Measurements from ENCODE around the gene FRAS1.
"Not testable (repeated sequence)": the region's sequence is repeated elsewhere in the genome, so short reads cannot be mapped to it uniquely, and the experiment has no call there.

The FRAS1 gene

GRCh38 chr4:78417603-78418002 lies 360.5 kb downstream of the FRAS1 start:
- H3K4me3 ChIP-seq (ENCODE audit: low read depth, low read length), result no peak overlapping the region

DNA sequence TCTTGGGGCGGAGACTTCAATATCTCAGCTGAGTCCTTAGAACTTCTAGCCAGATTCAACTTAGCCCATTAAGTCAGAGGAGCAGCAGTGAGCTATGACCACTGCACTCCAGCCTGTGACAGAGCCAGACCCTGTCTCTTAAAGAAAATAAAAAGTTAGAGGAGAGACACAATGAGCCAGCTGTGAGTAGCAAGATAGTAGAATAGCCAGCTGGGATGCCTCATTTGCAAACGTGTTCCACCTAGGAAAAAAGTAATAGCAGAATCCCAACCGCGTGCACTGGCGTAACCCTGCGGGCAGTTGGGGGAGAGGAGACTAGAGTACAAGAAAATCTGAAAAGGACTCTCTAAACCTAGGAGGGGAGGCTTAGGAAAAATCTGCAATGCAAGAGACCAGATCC lies 361.3 kb downstream of the FRAS1 start:
- H3K4me3 ChIP-seq (ENCODE audit: low read depth, low read length), result no peak overlapping the region

GRCh38 chr4:78423790-78424189 lies 366.7 kb downstream of the FRAS1 start:
- no peak overlapping the region for H3K4me3 ChIP-seq (ENCODE audit: low read depth, low read length)

DNA sequence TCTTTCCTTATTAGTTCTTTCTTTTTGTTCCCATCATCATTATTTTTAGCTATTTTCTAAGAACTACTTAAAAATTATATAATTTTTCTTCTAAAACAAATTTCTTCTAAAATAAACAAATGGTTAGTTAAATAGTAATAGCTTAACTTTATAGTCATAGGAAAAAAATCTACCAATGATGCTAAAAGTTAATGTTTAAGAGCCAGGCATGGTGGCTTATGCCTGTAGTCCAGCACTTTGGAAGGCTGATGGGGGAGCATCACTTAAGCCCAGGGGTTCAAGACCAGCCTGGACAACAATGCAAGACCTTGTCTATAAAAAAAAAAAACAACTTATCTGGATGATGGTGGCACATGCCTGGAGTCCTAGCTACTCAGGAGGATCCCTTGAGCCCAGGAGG lies 367.3 kb downstream of the FRAS1 start:
- no peak overlapping the region for H3K4me3 ChIP-seq (ENCODE audit: low read depth, low read length)

DNA sequence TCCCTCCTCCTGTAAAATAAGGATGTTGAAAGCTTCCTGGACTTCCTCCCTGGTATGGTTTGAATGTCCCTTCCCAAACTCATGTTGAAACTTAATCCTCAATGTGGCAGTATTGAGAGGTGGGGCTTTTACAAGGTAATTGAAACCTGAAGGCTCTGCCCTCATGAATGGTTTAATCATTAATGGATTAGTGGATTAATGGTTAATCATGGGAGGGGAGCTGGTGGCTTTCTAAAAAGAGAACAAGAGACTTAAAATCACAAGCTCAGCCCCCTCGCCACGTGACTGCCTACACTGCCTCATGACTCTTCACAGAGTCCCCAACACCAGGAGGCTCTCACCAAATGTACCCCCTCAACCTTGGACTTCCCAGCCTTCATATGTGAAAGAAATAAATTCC lies 369.8 kb downstream of the FRAS1 start:
- H3K4me3 ChIP-seq (ENCODE audit: low read depth, low read length), result no peak overlapping the region

- no peak overlapping the region for H3K4me3 ChIP-seq (ENCODE audit: low read depth, low read length)
These were observed 371.9 kb downstream of the FRAS1 start for GRCh38 chr4:78428996-78429395.

GRCh38 chr4:78432896-78433295 lies 375.8 kb downstream of the FRAS1 start:
- no peak overlapping the region for H3K4me3 ChIP-seq (ENCODE audit: low read depth, low read length)

DNA sequence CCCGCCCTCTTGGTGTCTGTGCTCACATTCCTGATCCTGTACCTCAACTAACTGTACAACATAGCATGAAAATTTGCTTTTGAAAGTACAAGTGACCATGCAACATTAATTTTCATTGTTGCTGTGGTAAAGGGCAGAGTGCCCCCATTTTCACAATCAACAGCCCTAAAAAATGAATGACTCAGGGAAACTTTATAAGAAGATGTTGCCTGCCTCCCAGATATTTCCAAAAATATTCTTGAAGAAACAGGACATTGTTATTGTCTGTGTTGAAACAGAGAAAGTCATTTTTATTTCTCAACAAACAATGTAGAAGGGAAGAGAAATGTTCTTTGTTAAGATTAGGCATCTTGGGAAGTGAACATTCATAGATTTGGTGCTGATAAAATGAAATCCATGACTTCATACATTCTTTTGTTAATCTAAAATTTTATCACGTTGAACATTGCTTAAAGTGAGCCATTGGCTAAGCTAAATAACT lies 380.5 kb downstream of the FRAS1 start:
- H3K4me3 ChIP-seq (ENCODE audit: low read depth, low read length), result no peak overlapping the region

GRCh38 chr4:78439328-78439727 lies 382.2 kb downstream of the FRAS1 start:
- no peak overlapping the region for H3K4me3 ChIP-seq (ENCODE audit: low read depth, low read length)

DNA sequence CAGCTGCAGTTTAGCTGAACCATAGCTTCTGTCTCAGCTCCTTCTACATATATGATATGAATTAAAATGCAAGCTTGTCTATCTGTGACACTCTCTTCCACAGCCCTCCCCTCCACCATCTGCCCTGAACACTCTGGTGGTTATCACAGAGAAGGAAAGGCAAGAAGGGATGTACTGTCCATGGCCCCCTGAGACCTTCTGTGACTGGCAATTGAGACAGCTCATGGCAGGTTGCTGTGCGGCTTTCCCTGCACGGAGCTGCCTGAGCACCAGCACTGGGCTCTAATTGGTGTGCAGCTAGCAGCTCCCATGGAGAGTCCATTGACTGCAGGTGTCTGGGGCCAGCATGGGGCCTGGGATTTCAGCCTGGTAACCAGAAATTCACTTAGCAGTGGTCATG lies 384.6 kb downstream of the FRAS1 start:
- no peak overlapping the region for H3K4me3 ChIP-seq (ENCODE audit: low read depth, low read length)

- H3K4me3 ChIP-seq (ENCODE audit: low read depth, low read length), result no peak overlapping the region
These were observed 389.5 kb downstream of the FRAS1 start for GRCh38 chr4:78446619-78447018.

DNA sequence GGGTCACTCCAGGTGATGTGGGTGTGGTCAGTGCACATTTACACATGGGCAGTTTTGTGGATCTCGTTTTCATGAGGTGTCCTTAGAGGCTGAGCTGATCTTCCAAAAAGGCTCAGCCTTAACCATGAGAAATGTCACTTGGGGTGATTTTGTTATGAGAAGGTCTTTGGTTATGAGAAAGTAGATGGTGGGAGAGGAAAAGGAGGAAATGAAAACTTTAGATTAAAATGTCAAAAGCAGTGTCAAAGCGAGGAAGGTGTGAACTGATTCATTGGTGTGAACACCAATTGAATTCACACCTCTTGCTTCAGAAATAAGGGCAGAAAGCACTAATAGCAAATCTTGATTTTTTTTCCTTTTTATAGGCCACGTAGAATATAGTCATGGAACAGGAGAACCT lies 394.3 kb downstream of the FRAS1 start:
- no peak overlapping the region for H3K4me3 ChIP-seq (ENCODE audit: low read depth, low read length)

- no peak overlapping the region for H3K4me3 ChIP-seq (ENCODE audit: low read depth, low read length)
These were observed 396.9 kb downstream of the FRAS1 start for GRCh38 chr4:78454016-78454415.

- no peak overlapping the region for H3K4me3 ChIP-seq (ENCODE audit: low read depth, low read length)
These were observed 400.6 kb downstream of the FRAS1 start for GRCh38 chr4:78457751-78458150.

DNA sequence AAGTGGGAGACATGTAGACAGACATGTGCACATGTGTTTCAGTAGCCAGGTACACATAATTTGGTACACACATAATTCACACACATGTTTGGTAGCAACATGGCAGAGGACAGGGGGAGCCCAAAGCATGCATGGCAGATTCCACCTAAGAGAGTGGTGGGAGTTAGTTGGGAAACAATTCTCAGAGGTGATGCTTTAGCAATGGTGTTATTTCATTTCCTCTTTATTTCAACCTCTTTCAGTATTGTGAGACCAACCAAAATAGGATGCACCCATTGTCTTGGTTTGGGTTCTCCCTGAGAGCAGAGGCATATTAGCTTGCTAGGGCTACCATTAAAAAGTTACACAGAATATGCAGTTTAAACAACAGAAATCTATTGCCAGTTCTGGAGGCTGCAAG lies 402.2 kb downstream of the FRAS1 start:
- no peak overlapping the region for H3K4me3 ChIP-seq (ENCODE audit: low read depth, low read length)

DNA sequence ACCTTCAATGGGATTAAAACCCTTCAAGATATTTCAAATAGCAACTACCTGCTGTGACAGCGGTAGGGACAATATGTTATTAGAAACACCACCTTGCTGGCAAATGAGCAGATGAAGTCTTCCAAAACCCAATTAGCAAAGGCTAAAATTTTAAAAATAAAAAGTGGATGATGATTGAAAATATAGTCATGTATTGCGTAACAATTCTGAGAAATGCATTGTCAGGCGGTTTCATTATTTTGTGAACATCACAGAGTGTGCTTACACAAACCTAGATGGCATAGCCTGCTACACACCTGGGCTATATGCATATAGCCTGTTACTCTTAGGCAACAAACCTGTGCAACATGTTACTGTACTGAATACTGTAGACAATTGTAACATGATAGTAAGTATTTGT lies 403.2 kb downstream of the FRAS1 start:
- no peak overlapping the region for H3K4me3 ChIP-seq (ENCODE audit: low read depth, low read length)

DNA sequence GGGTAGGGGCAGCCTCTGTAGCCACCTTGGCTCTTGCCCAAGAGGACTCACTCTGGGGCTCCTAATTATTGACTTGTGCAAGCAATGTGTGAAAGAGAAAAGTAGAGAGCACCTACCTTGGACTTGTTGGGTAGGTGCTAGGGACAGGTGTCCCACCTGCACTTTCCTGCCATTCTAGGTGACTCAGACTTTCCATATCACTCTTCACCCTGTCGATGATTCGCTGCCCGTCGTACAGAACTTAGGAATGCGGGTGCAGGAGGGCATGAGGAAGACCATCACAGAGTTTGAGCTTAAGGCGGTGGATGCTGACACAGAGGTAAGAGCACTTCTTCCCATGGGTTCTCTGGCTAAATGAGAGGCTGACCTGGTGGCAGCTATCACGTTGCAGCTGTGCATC lies 407.1 kb downstream of the FRAS1 start:
- no peak overlapping the region for H3K4me3 ChIP-seq (ENCODE audit: low read depth, low read length)

DNA sequence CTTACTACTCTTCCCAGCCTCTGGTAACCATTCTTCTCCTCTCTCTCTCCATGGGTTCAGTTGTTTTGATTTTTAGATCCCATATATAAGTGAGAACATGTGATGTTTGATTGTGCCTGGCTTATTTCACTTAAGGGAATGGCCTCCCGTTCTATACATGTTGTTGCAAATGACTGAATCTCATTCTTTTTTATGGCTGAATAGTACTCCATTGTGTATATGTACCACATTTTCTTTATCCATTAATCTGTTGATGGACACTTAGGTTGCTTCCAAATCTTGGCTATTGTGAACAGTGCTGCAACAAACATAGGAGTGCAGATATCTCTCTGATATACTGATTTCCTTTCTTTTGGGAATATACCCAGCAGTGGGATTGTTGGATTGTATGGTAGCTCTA lies 410.1 kb downstream of the FRAS1 start:
- H3K4me3 ChIP-seq (ENCODE audit: low read depth, low read length), result not testable (repeated sequence)

DNA sequence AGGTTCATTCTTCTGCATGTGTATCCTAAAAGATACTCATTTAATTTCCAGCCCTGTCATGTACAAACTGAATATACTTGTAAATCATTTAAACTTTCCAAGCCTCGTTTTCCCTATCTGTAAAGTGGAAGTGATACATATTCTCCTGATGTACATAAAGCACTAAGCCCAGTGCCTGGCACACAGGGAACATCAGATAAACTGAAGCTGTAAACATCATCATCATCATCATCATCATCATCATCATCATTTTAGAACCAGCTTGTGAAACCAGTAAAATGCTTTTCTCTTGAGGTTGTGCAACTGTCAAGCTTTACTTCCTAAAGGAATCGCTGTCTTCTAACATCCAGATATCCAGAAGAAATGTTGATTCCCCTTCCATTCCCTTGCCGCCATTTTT lies 411.1 kb downstream of the FRAS1 start:
- H3K4me3 ChIP-seq (ENCODE audit: low read depth, low read length), result no peak overlapping the region

DNA sequence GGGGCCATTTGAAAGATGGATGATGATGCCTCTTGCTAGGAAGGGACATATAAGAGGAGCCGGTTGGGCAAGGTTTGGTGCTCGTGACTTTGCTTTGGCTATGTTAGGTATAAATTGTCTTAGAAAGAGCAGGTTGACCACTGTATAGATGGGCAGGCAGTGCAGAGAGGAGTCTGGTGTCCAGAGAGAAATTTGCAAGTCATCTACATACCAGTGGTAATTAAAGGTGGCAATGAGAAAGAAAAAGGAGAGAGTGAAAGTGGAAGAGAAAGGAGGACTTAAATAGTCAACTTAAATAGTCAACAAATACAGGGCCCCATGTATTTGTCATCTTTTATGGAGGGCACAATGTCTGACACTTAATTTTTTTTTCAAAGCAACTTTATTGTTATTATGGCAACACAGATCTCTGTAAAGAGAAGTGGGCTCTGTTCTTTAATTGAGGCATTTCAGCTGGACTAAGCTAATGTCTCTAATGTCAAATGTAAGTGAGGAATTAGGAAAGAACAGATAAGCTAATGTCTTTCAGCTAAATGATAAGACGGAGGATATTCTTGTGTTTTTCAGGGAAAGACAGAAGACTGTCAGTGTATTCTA lies 419.1 kb downstream of the FRAS1 start:
- H3K4me3 ChIP-seq (ENCODE audit: low read depth, low read length), result no peak overlapping the region

- no peak overlapping the region for H3K4me3 ChIP-seq (ENCODE audit: low read depth, low read length)
These were observed 420.2 kb downstream of the FRAS1 start for GRCh38 chr4:78477276-78477675.

DNA sequence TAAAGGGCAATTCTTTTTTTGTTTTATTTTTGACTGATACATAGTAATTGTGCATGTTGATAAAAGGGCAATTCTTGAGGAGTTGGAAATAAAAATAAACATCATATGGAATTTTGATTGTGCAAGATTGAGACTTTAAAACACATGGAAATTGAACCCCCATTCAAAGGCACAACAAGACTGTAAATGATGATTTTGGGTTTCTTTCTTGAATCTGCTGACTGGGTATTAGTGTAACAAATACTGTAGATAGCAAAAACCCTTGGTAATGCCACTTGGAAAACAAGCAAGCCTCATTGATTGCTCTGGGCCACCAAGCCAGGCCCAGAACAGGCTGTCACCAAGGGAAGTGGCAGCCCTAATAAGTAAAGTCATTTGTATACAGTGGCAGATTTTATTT lies 421.4 kb downstream of the FRAS1 start:
- H3K4me3 ChIP-seq (ENCODE audit: low read depth, low read length), result no peak overlapping the region

DNA sequence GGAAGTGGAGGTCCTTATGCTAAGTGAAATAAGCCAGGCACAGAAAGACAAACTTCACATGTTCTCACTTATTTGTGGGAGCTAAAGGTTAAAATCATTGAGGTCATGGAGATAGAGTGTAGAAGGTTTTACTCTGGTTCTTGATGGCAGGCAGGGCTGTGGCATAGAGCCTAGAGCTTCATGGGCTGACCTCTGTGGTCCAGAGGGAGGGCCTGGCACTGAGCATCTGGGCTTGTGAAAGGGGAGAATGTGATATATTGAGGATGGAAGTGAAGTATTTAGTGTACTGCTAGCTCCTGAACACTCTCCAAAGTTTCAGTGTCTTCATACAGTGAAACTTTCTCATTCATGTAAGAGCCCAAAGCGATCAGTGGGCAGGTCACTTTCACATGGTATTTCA lies 423.2 kb downstream of the FRAS1 start:
- H3K4me3 ChIP-seq (ENCODE audit: low read depth, low read length), result no peak overlapping the region

Data from iPS-11a (cell line).